ENCODE results near the gene SIAH1.
A peak's percentile ranks its signal among the peaks of the same experiment; 100 is the strongest.
"Not testable (repeated sequence)": the region's sequence is repeated elsewhere in the genome, so short reads cannot be mapped to it uniquely, and the experiment has no call there.

Gene SIAH1

GRCh38 chr16:48365025-48365600 lies 20.1 kb downstream of the SIAH1 start:
- no peak for DNase-seq

GRCh38 chr16:48361540-48362144 lies 23.6 kb downstream of the SIAH1 start:
- no peak for DNase-seq

GRCh38 chr16:48361012-48361411 lies 24.2 kb downstream of the SIAH1 start:
- no peak for DNase-seq

DNA sequence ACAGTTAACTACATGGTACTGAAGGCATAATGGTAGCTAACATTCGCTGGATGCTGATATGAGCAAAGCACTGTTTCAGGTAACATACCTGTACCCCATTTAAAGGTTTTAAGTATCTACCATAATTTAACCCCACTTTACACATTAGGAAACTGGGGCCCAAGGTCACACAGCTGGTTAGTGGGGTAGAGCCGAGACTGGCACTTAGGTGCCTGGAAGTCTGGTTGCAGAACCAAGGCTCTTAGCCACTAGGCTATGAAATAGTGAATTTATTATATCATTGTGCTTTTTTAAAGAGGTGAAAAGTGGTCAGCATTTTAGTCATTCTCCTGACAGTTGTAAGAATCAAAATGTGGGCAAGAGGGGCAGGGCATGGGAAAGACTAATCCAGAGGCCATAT lies 25.2 kb downstream of the SIAH1 start:
- no peak for DNase-seq

- DNase-seq: no peak
These were observed 26.8 kb downstream of the SIAH1 start for GRCh38 chr16:48358419-48358818.

DNA sequence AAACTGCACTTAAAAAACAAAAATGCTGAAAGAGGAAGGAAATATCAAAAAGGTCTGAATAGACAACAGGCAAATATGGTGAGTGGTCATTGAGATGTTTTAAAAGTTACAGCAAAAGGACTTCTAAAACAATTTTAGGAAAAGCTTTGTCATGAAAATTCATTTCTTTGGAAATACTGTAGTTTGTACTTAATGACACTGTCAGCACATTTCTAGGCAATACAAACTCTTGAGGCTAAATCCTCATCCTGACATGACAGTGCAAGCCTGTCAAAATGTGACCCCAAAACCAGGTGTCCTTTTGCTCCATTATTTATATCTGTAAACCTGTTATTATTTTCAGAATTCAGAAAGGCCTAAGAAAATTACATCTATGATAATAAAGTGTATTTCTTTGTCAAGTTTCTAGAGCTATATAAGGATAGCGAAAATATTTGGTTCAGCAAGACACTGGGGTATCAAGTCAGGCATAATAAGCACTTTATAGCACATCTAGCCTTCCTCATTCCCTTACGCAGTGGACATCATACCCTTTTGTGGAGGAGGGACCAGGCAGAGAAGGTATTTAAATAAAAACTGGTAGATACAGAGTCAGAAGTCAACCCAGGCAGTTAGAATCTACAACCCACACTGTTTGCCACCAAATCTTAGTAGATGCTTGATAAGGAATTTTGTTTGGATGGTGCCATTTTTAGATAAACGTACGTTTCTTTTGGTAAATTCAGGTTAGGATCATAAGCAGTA lies 28.4 kb downstream of the SIAH1 start:
- no peak for DNase-seq

DNA sequence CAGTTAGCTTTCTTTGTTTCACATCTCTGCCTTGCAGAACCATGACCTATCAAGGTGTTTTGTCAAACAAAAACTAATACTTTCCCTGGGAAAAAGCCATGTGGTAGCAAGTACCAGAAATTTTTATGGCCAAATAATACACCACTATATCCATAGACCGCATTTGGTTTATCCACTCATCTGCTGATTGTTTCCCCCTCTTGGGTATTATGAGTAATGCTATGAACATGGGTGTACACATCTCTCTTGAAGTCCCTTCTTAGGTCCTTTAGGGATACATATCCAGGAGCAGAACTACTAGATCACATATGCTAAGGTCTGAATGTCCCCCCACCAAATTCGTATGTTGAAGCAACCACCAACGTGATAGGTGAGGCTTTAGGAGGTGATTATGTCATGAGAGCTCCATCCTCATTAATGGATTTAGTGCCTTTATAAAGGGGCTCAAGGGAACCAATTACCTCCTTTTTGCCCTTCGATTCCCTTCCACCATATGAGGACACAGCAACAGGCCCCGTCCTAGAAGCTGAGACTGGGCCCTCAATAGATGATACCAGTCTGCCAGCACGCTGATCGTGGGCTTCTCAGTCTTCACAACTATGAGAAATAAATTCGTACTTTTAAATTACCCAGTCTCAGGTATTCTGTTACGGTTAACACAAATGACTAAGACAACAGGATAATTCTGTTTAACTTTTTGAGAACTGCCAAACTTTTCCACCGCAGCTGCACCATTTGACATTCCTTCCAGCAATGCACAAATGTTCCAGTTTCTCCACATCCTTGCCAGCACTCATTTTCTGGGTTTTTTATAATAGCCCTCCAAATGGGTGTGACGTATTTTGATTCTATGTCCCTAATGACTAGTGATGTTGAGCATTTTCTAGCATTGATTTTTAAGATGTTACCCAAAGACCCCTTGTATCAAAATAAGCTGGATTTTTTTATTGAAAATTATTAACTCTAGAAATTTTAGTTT lies 30.0 kb downstream of the SIAH1 start:
- no peak for DNase-seq

- DNase-seq: not testable (repeated sequence)
These were observed 30.8 kb downstream of the SIAH1 start for GRCh38 chr16:48354385-48354784.

GRCh38 chr16:48353565-48354163 lies 31.5 kb downstream of the SIAH1 start:
- peak; percentile 69 for DNase-seq

DNA sequence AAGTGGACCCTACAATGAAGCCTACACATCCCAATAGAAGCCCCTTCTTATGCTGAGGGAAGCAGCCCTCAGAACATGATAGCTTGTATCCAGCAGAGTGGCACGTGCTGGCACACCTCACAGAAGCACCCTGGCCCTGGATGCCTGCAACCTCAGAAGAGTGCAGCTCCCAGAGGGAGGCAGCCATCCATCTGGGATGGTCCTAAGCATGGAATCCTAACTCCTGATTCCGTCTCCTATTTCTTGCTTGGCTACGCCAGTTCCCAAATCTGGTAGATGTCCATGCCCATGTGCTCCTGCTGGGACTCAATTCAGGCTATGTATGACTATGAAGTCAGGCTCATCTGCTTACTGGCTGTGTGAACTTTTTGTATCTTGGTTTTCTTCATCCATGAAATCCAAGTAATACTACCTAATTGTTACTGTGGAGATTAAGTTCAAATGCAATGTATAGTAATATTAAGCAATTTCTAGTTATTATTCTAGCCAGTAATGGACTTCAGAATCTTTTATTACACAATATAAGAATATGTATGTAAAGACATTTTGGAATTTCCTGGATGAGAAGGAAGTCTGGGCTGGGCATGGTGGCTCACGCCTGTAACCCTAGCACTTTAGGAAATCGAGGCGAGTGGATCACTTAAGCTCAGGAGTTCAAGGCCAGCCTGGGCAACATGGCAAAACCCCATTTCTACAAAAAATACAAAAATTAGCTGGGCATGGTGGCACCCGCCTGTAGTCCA lies 32.4 kb downstream of the SIAH1 start:
- no peak for DNase-seq

DNA sequence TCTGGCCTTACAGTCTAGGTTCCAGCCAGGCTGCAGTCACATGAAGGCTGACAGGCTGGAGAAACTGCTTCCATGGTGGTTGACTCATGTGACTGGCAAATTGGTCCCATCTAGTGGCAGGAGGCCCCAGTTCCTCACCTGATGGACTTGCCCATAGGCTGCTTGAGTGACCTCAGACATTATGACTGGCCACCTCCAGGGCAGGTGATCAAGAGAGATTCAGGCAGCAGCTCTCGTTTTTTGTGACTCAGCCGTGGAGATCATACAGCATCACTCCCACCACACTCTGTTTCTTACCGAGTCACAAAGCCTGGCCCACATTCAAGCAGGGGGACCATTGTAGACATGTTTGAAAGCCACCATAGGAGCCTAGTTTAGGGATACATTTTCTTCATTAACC lies 34.5 kb downstream of the SIAH1 start:
- no peak for DNase-seq

DNA sequence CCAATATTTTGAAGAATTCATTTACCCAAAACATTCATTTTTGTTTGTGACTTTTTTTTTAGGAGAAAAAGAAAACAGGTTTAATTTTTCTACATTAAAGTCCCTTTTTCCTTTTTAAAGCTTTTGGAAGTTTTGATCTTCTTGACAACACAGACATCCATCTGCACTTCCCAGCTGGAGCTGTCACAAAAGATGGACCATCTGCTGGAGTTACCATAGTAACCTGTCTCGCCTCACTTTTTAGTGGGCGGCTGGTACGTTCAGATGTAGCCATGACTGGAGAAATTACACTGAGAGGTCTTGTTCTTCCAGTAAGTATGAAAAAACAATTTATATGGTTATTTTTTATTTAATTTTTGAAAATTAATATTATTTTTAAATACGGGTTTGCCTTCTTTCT lies 37.2 kb downstream of the SIAH1 start:
- no peak for DNase-seq

- DNase-seq: no peak
These were observed 37.9 kb downstream of the SIAH1 start for GRCh38 chr16:48347191-48347865.

GRCh38 chr16:48342591-48342990 lies 42.6 kb downstream of the SIAH1 start:
- no peak for DNase-seq

GRCh38 chr16:48340054-48340453 lies 45.2 kb downstream of the SIAH1 start:
- no peak for DNase-seq

- no peak for DNase-seq
These were observed 49.3 kb downstream of the SIAH1 start for GRCh38 chr16:48335961-48336360.

DNA sequence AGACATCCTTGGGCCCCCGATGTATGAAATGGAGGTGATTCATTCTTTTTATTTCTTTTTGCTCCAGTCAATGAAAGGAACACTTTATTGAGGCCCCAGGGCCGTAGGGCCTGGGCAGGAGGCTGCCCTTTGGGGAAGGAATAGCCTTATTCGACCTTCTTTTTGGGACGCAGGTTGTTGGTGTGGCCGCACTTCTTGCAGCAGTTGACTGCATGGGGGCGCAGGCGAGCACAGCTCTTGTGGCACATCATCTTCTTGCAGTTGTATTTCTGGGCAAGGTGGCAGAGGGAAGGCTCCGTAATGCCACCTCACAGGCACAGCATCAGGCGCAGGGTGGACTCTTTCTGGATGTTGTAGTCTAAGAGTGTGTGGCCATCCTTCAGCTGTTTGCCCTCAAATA lies 50.9 kb downstream of the SIAH1 start:
- no peak for DNase-seq

DNA sequence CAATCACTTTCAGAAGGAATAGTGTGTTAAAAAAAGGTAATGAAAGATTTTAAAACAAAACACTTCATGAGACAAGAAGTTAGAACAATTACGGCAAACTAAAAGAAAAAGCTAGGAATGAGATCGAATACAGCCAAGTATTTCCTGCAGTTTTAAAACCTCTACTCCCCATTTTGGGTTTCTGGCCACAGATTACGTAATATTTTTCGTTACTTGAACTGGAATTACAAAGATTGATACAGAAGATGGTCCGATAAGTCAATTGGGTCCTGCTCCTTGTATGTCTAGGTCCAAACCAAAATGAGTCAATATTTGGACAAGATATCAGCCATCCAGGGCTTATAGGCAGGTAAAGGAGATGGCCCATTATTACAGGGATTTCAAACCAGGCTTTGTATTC lies 52.2 kb downstream of the SIAH1 start:
- no peak for DNase-seq

GRCh38 chr16:48330841-48331192 lies 54.4 kb downstream of the SIAH1 start:
- DNase-seq: no peak

- DNase-seq: no peak
These were observed 54.9 kb downstream of the SIAH1 start for GRCh38 chr16:48330189-48330840.

DNA sequence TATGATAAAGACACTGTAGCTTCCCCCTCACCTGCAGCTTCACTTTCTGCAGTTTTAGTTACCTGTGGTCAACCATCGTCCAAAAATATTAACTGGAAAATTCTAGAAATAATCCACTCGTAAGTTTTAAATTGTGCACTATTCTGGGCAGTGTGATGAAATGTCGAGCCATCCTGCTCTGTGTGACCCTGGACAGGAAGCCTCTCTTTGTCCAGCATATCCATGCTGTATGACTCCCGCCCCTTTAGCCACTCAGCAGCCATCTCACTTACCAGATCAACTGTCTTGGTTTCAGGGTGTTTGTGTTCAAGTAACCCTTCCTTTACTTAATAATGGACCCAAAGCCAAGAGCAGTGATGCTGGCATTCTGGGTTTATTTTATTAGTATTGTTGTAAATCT lies 56.1 kb downstream of the SIAH1 start:
- no peak for DNase-seq
